22Rv1 (cell line): Measurements from ENCODE around the gene GINS2.

Experiments
- H3K27ac ChIP-seq: fragments of 450-650 bp; 2 replicates; pipeline ENCODE4 v1.5.1; 2017
- CTCF ChIP-seq: fragments of 450-650 bp; IDR thresholded peaks from 2 replicates; pipeline ENCODE4 v1.5.1; 2017; ENCODE audit warnings: mild to moderate bottlenecking
- ZFX ChIP-seq: fragments of 450-650 bp; IDR thresholded peaks from 2 replicates; pipeline ENCODE4 v1.6.1; 2017; ENCODE audit warnings: antibody characterized with exemption, borderline replicate concordance

Gene GINS2

GRCh38 chr16:85651629-85652430 lies 36.9 kb downstream of the GINS2 start:
- peak overlapping the region; percentile 33; the same call in 1 of the 2 replicates for H3K27ac ChIP-seq
- TF ChIP-seq CTCF, result no peak
- TF ChIP-seq ZFX, result no peak

GRCh38 chr16:85650844-85651628 lies 37.7 kb downstream of the GINS2 start:
- peak overlapping the region; percentile 33; the same call in 1 of the 2 replicates for H3K27ac ChIP-seq
- no peak for TF ChIP-seq ZFX
- no peak for TF ChIP-seq CTCF

- TF ChIP-seq ZFX, result no peak
- H3K27ac ChIP-seq, result no peak overlapping the region; the same call in 1 of the 2 replicates
These were observed 38.5 kb downstream of the GINS2 start for GRCh38 chr16:85650135-85650843.

GRCh38 chr16:85649411-85650134 lies 39.2 kb downstream of the GINS2 start:
- no peak for TF ChIP-seq CTCF
- no peak for TF ChIP-seq ZFX

GRCh38 chr16:85648805-85649204 lies 39.9 kb downstream of the GINS2 start:
- H3K27ac ChIP-seq, result peak overlapping the region; percentile 26; the same call in 1 of the 2 replicates
- TF ChIP-seq ZFX, result no peak
- no peak for TF ChIP-seq CTCF

More at GRCh38 chr16:85649411-85650134, 39.2 kb downstream of the GINS2 start:
- peak overlapping the region; percentile 26; the same call in 1 of the 2 replicates for H3K27ac ChIP-seq

GRCh38 chr16:85648070-85648714 lies 40.6 kb downstream of the GINS2 start:
- H3K27ac ChIP-seq, result no peak overlapping the region
- TF ChIP-seq ZFX, result no peak
- no peak for TF ChIP-seq CTCF
